Endothelial cell of umbilical vein (primary cell): ENCODE results near the gene IL6ST.

Experiments
- EZH2 ChIP-seq: IDR thresholded peaks from 2 replicates; pipeline ENCODE4 v1.6.1; 2012; ENCODE audit warnings: borderline replicate concordance, low read depth, mild to moderate bottlenecking, moderate library complexity, low read length, inconsistent platforms; ENCODE audit not compliant: severe bottlenecking
- FOS ChIP-seq: IDR thresholded peaks from 2 replicates; pipeline ENCODE4 v1.6.1; 2011; ENCODE audit warnings: mild to moderate bottlenecking, low read length, moderate library complexity, borderline replicate concordance; ENCODE audit not compliant: insufficient read depth
- MAX ChIP-seq: IDR thresholded peaks from 2 replicates; pipeline ENCODE4 v1.6.1; 2011; ENCODE audit not compliant: insufficient read depth, insufficient read length
- MYC ChIP-seq: IDR thresholded peaks from one replicate; pipeline ENCODE4 v1.6.1; 2011; ENCODE audit warnings: mild to moderate bottlenecking, low read depth, low read length
- POLR2A ChIP-seq: IDR thresholded peaks from 2 replicates; pipeline ENCODE4 v1.6.1; 2012; ENCODE audit warnings: low read depth, mild to moderate bottlenecking, control low read depth, low read length
- TF ChIP-seq, protein P1 (sequence below), 2 donors: IDR thresholded peaks; 1 replicate in 1 of 2; 2 replicates in 1 of 2; pipeline ENCODE4 v1.5.1; 2011; ENCODE audit warnings: low read length in 2 of 2, mild to moderate bottlenecking in 2 of 2, moderate library complexity in 2 of 2, control low read depth in 1 of 2, inconsistent platforms in 1 of 2, low read depth in 1 of 2; ENCODE audit not compliant: insufficient read depth in 1 of 2; ENCODE audit errors: extremely low read depth in 1 of 2

- TF ChIP-seq, protein P1, sequence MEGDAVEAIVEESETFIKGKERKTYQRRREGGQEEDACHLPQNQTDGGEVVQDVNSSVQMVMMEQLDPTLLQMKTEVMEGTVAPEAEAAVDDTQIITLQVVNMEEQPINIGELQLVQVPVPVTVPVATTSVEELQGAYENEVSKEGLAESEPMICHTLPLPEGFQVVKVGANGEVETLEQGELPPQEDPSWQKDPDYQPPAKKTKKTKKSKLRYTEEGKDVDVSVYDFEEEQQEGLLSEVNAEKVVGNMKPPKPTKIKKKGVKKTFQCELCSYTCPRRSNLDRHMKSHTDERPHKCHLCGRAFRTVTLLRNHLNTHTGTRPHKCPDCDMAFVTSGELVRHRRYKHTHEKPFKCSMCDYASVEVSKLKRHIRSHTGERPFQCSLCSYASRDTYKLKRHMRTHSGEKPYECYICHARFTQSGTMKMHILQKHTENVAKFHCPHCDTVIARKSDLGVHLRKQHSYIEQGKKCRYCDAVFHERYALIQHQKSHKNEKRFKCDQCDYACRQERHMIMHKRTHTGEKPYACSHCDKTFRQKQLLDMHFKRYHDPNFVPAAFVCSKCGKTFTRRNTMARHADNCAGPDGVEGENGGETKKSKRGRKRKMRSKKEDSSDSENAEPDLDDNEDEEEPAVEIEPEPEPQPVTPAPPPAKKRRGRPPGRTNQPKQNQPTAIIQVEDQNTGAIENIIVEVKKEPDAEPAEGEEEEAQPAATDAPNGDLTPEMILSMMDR (IDR thresholded peaks at IDR 0.05; ENCODE audit: extremely low read depth in 1 of 2, insufficient read depth in 1 of 2, low read depth in 1 of 2, low read length in 2 of 2), result no peak
- no peak for TF ChIP-seq EZH2
- no peak for TF ChIP-seq FOS
- TF ChIP-seq POLR2A, result no peak
- TF ChIP-seq MAX, result no peak
- TF ChIP-seq MYC, result no peak
Measured at GRCh38 chr5:55932700-55933099, 62.1 kb downstream of the IL6ST start.
